MM.1S (cell line): Measurements from ENCODE around the gene ERICH3.

Experiments
- DNase-seq: peaks from one replicate; pipeline ENCODE4 v3.0.0-alpha.2; 2015
- H2AFZ ChIP-seq: fragments of 300-600 bp; sonication (generic); 2 replicates; pipeline ENCODE4 v1.6.0; 2016; ENCODE audit warnings: antibody characterized with exemption, low read length
- H3F3A ChIP-seq: fragments of 300-600 bp; sonication (generic); 2 replicates; pipeline ENCODE4 v1.6.1; 2016; ENCODE audit warnings: mild to moderate bottlenecking, antibody characterized with exemption, low read length, moderate library complexity, mixed read lengths; ENCODE audit not compliant: insufficient read depth
- H3K27ac ChIP-seq: fragments of 300-600 bp; sonication (generic); 2 replicates; pipeline ENCODE4 v1.5.1; 2016; ENCODE audit warnings: mild to moderate bottlenecking, low read length
- H3K27me3 ChIP-seq: fragments of 300-600 bp; sonication (generic); replicated peaks from 2 replicates; pipeline ENCODE4 v1.6.0; 2016; ENCODE audit warnings: low read length; ENCODE audit not compliant: insufficient read depth
- H3K36me3 ChIP-seq: fragments of 300-600 bp; sonication (generic); replicated peaks from 2 replicates; pipeline ENCODE4 v1.6.1; 2016; ENCODE audit warnings: mild to moderate bottlenecking, low read length, mixed read lengths; ENCODE audit not compliant: insufficient read depth
- H3K4me1 ChIP-seq: fragments of 300-600 bp; sonication (generic); 2 replicates; pipeline ENCODE4 v1.6.1; 2016; ENCODE audit warnings: low read length, mixed read lengths
- H3K4me2 ChIP-seq: fragments of 300-600 bp; sonication (generic); 2 replicates; pipeline ENCODE4 v1.6.0; 2016; ENCODE audit warnings: low read depth, low read length
- H3K4me3 ChIP-seq: fragments of 300-600 bp; sonication (generic); 2 replicates; pipeline ENCODE4 v1.5.1; 2016; ENCODE audit warnings: low read length, mixed read lengths
- H3K79me2 ChIP-seq: fragments of 300-600 bp; sonication (generic); 2 replicates; pipeline ENCODE4 v1.6.1; 2016; ENCODE audit warnings: mixed run types, low read length, mixed read lengths
- H3K9ac ChIP-seq: fragments of 300-600 bp; sonication (generic); 2 replicates; pipeline ENCODE4 v1.6.1; 2016; ENCODE audit warnings: low read length, mixed read lengths
- H3K9me2 ChIP-seq: fragments of 300-600 bp; sonication (generic); replicated peaks from 2 replicates; pipeline ENCODE4 v1.6.1; 2016; ENCODE audit warnings: mild to moderate bottlenecking, low read length, mixed read lengths; ENCODE audit not compliant: insufficient read depth
- H3K9me3 ChIP-seq: fragments of 300-600 bp; sonication (generic); replicated peaks from 2 replicates; pipeline ENCODE4 v1.6.1; 2016; ENCODE audit warnings: mild to moderate bottlenecking, low read length, mixed read lengths; ENCODE audit not compliant: insufficient read depth
- H4K20me1 ChIP-seq: fragments of 300-600 bp; sonication (generic); 2 replicates; pipeline ENCODE4 v1.6.1; 2016; ENCODE audit warnings: mild to moderate bottlenecking, low read length, moderate library complexity, mixed read lengths; ENCODE audit not compliant: insufficient read depth
- EZH2 ChIP-seq: fragments of 300-600 bp; sonication (generic); optimal IDR thresholded peaks from 2 replicates; pipeline ENCODE3; 2017; ENCODE audit warnings: low read depth, mild to moderate bottlenecking, antibody characterized with exemption, low read length, mixed read lengths
- EZH2phosphoT487 ChIP-seq: fragments of 300-600 bp; sonication (generic); IDR thresholded peaks from 2 replicates; pipeline ENCODE4 v1.6.1; 2018; ENCODE audit warnings: antibody characterized with exemption, low read length
- TF ChIP-seq, protein P1 (sequence below): fragments of 300-600 bp; sonication (generic); IDR thresholded peaks from 2 replicates; pipeline ENCODE4 v1.5.1; 2016; ENCODE audit warnings: antibody characterized with exemption, low read length, mixed read lengths

ERICH3 gene

DNA sequence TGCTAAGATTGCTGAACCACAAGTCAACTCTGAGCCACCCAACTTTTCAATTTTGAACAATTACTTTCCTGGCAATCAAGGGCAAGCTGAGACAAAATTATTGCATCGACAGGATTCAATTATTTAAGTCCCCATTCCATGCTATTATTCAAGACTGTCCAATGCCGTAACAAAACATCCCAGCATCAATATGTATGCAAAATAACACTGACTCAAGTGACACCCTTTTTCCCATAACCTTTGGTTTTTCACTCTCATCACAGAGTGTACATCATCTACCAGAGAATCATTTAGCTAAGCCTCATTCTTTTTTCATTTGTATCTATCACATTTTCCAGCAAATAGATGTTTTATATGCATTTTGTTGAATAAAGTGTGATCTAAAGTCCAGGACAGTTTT is 54.6 kb downstream of the ERICH3 start:
- H3K27ac ChIP-seq: no peak overlapping the region
- H3K9me3 ChIP-seq: no peaks in the 10 kb centered on the region
- TF ChIP-seq EZH2phosphoT487 (no peak), EZH2 (no peak)
- TF ChIP-seq, protein P1, sequence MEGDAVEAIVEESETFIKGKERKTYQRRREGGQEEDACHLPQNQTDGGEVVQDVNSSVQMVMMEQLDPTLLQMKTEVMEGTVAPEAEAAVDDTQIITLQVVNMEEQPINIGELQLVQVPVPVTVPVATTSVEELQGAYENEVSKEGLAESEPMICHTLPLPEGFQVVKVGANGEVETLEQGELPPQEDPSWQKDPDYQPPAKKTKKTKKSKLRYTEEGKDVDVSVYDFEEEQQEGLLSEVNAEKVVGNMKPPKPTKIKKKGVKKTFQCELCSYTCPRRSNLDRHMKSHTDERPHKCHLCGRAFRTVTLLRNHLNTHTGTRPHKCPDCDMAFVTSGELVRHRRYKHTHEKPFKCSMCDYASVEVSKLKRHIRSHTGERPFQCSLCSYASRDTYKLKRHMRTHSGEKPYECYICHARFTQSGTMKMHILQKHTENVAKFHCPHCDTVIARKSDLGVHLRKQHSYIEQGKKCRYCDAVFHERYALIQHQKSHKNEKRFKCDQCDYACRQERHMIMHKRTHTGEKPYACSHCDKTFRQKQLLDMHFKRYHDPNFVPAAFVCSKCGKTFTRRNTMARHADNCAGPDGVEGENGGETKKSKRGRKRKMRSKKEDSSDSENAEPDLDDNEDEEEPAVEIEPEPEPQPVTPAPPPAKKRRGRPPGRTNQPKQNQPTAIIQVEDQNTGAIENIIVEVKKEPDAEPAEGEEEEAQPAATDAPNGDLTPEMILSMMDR: no peak
- H3K27me3 ChIP-seq: no peaks in the 10 kb centered on the region
- H3F3A ChIP-seq: no peaks in the 10 kb centered on the region
- H3K4me3 ChIP-seq: no peak overlapping the region
- no peak overlapping the region for H2AFZ ChIP-seq
- no peak for DNase-seq
- H3K9me2 ChIP-seq: no peaks in the 10 kb centered on the region
- no peaks in the 10 kb centered on the region for H4K20me1 ChIP-seq
- H3K4me1 ChIP-seq: no peaks in the 10 kb centered on the region
- no peak overlapping the region for H3K9ac ChIP-seq
- H3K36me3 ChIP-seq: no peaks in the 10 kb centered on the region
- no peaks in the 10 kb centered on the region for H3K79me2 ChIP-seq
- H3K4me2 ChIP-seq: no peak overlapping the region

DNA sequence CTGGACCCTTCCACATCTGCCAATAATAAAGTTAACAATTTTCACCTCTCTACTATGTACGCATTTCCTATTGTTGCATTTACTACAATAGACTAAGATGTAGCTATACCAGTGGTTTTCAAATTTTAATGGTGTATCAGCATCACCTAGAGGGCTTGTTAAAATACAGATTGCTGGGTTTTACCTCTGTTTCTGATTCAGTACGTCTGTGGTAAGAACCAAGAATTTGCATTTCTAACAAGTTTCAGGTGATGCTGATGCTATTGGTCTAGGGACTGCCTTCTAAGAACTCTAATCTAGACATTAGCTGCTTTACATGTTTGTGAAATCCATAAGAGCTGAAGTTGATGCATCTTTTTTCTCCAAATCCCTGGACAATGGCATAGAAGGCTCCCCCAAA is 59.7 kb downstream of the ERICH3 start:
- H3K79me2 ChIP-seq: no peaks in the 10 kb centered on the region
- H4K20me1 ChIP-seq: no peaks in the 10 kb centered on the region
- H3K4me3 ChIP-seq: no peak overlapping the region
- H3K4me2 ChIP-seq: no peak overlapping the region
- H3K9me2 ChIP-seq: no peaks in the 10 kb centered on the region
- H3F3A ChIP-seq: no peaks in the 10 kb centered on the region
- TF ChIP-seq EZH2phosphoT487: no peak
- no peaks in the 10 kb centered on the region for H3K9me3 ChIP-seq
- no peaks in the 10 kb centered on the region for H3K36me3 ChIP-seq
- no peak overlapping the region for H3K9ac ChIP-seq
- H3K27me3 ChIP-seq: no peaks in the 10 kb centered on the region
- H3K4me1 ChIP-seq: no peaks in the 10 kb centered on the region
- H2AFZ ChIP-seq: no peak overlapping the region
- no peak for DNase-seq
- H3K27ac ChIP-seq: no peak overlapping the region

DNA sequence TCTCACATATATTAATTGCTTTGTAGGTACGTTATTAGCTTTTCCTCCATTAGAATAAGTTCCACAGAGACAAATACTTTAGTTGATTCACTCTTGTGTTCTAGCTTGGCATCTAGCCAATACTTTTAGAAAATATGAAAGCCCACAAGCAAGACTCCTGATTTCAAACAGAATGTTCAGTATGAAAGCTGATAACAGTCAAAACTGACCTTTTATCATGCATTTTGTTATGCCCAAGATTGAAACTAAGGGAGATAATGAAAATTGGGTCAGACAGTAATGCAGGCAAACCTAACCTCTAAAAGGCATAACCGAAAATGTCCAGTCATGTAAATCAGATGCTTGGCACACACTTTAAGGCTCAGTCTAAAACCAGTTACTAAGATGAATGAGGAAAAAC is 61.7 kb downstream of the ERICH3 start:
- no peaks in the 10 kb centered on the region for H3K4me1 ChIP-seq
- no peaks in the 10 kb centered on the region for H3K79me2 ChIP-seq
- no peaks in the 10 kb centered on the region for H4K20me1 ChIP-seq
- no peak overlapping the region for H3K4me3 ChIP-seq
- no peak for DNase-seq
- H3K4me2 ChIP-seq: no peak overlapping the region
- H3K9ac ChIP-seq: no peak overlapping the region
- TF ChIP-seq, protein P1: no peak
- TF ChIP-seq EZH2phosphoT487 (no peak), EZH2 (no peak)
- H2AFZ ChIP-seq: no peak overlapping the region
- H3K9me2 ChIP-seq: no peaks in the 10 kb centered on the region
- H3F3A ChIP-seq: no peaks in the 10 kb centered on the region
- no peaks in the 10 kb centered on the region for H3K9me3 ChIP-seq
- no peak overlapping the region for H3K27ac ChIP-seq
- H3K36me3 ChIP-seq: no peaks in the 10 kb centered on the region
- H3K27me3 ChIP-seq: no peaks in the 10 kb centered on the region

DNA sequence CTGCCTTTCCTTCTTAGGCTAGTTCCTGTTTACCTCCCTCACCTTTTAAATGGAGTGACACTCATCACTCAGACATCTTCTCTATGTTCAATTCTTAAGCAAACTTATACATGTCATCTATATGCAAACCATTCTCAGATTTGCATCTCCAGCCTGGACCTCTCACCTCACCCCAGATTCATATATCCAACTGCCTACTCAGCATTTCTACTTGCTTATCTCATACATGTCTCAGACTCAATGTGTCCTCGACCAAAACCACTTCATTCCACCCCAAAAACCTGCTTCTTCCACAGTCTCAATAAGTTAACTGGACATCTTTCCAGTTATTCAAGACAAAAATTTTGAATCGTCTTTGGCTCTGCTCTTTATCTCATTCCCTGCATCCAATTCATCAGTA is 62.6 kb downstream of the ERICH3 start:
- H3K4me1 ChIP-seq: no peaks in the 10 kb centered on the region
- no peak overlapping the region for H2AFZ ChIP-seq
- H3K4me3 ChIP-seq: no peak overlapping the region
- no peaks in the 10 kb centered on the region for H3K9me2 ChIP-seq
- no peak for DNase-seq
- no peaks in the 10 kb centered on the region for H3K27me3 ChIP-seq
- no peaks in the 10 kb centered on the region for H3K79me2 ChIP-seq
- H4K20me1 ChIP-seq: no peaks in the 10 kb centered on the region
- TF ChIP-seq, protein P1: no peak
- TF ChIP-seq EZH2: no peak
- no peak for TF ChIP-seq EZH2phosphoT487
- no peaks in the 10 kb centered on the region for H3K36me3 ChIP-seq
- H3K27ac ChIP-seq: no peak overlapping the region
- H3K4me2 ChIP-seq: no peak overlapping the region
- no peaks in the 10 kb centered on the region for H3K9me3 ChIP-seq
- no peak overlapping the region for H3K9ac ChIP-seq
- H3F3A ChIP-seq: no peaks in the 10 kb centered on the region
